AG04450 (cell line): Measurements from ENCODE around the gene FARS2. TPM values are rescaled to one million over a fixed set of nuclear protein-coding genes. Genes with fewer than 3 reads are reported as not detected.

Source experiments
- CTCF ChIA-PET: fragments of 300-600, 350-600 bp; formaldehyde crosslinking; extraction: SDS; loops from one replicate; lab custom pipeline; 2022; ENCODE audit warnings: antibody characterized with exemption, inconsistent platforms; lab: Charles Lee
- POLR2A ChIA-PET: fragments of 350-600 bp; formaldehyde crosslinking; extraction: SDS; loops from one replicate; lab custom pipeline; 2021; ENCODE audit warnings: antibody characterized with exemption, inconsistent platforms; lab: Yijun Ruan, JAX
- DNase-seq: peaks from one replicate; pipeline ENCODE4 v3.0.0-alpha.2; 2011; ENCODE audit warnings: low read depth, low spot score
- H3K27ac ChIP-seq: one replicate; pipeline ENCODE4 v1.5.1; 2012; ENCODE audit warnings: low read depth, low read length, control low read depth
- H3K27me3 ChIP-seq: one replicate; pipeline ENCODE4 v1.6.0; 2012; ENCODE audit warnings: low read length; ENCODE audit not compliant: control insufficient read depth, insufficient read depth
- H3K4me3 ChIP-seq: 2 replicates; pipeline ENCODE4 v1.5.1; 2011; ENCODE audit warnings: mild to moderate bottlenecking, low read depth, low read length, control low read depth
- H3K9me3 ChIP-seq: 2 replicates; pipeline ENCODE4 v1.5.1; 2012; ENCODE audit warnings: low read length; ENCODE audit not compliant: control insufficient read depth, insufficient read depth
- polyA plus RNA-seq: library from polyadenylated mRNA; depleted of rRNA; stranded (reverse); fragments of >200 nt; gene quantifications from 2 replicates; pipeline ENCODE4 v1.2.3, GENCODE V29; 2011
- TF ChIP-seq, protein P1 (sequence below): IDR thresholded peaks from 2 replicates; pipeline ENCODE4 v1.5.1; 2011; ENCODE audit warnings: low read depth, low read length, control low read depth, inconsistent platforms

Gene FARS2
- polyA plus RNA-seq, 1 experiment = 14.0 TPM

- Histone ChIP-seq H3K27ac (no peak overlapping the region), H3K9me3 (no peaks in the 10 kb centered on the region), H3K4me3 (no peak overlapping the region), H3K27me3 (no peaks in the 10 kb centered on the region)
- POLR2A ChIA-PET = interaction anchor here (0.9 kb wide), 1 partner anchor 135 kb away, joined by 3 read pairs; no protein-coding TSS in a partner anchor
- DNase-seq = no peak
- CTCF ChIA-PET = interaction anchor here (0.6 to 2.9 kb wide), 65 partner anchors 9 to 1077 kb away, joined by 3 to 48 read pairs (median 4); no protein-coding TSS in a partner anchor
- TF ChIP-seq, protein P1, sequence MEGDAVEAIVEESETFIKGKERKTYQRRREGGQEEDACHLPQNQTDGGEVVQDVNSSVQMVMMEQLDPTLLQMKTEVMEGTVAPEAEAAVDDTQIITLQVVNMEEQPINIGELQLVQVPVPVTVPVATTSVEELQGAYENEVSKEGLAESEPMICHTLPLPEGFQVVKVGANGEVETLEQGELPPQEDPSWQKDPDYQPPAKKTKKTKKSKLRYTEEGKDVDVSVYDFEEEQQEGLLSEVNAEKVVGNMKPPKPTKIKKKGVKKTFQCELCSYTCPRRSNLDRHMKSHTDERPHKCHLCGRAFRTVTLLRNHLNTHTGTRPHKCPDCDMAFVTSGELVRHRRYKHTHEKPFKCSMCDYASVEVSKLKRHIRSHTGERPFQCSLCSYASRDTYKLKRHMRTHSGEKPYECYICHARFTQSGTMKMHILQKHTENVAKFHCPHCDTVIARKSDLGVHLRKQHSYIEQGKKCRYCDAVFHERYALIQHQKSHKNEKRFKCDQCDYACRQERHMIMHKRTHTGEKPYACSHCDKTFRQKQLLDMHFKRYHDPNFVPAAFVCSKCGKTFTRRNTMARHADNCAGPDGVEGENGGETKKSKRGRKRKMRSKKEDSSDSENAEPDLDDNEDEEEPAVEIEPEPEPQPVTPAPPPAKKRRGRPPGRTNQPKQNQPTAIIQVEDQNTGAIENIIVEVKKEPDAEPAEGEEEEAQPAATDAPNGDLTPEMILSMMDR = no peak
Measured at GRCh38 chr6:5471637-5472398, 210.5 kb downstream of the FARS2 start.

- no peak overlapping the region for H3K27ac ChIP-seq
- no peak for DNase-seq
- no peak overlapping the region for H3K4me3 ChIP-seq
- no peaks in the 10 kb centered on the region for H3K9me3 ChIP-seq
- ChIA-PET CTCF (interaction anchor here (2.8 kb wide), 1 partner anchor 13 kb away, joined by 21 read pairs; no protein-coding TSS in a partner anchor), POLR2A (no interaction called here)
- no peaks in the 10 kb centered on the region for H3K27me3 ChIP-seq
- TF ChIP-seq, protein P1 = no peak
Measured at GRCh38 chr6:5472571-5472970, 211.3 kb downstream of the FARS2 start.

- Histone ChIP-seq H3K4me3 (no peak overlapping the region), H3K27ac (no peak overlapping the region), H3K9me3 (no peaks in the 10 kb centered on the region), H3K27me3 (no peaks in the 10 kb centered on the region)
- POLR2A ChIA-PET = no interaction called here
- no peak for DNase-seq
- CTCF ChIA-PET = no interaction called here
- TF ChIP-seq, protein P1 = no peak
Measured at GRCh38 chr6:5475779-5476178, 214.5 kb downstream of the FARS2 start.

- no peaks in the 10 kb centered on the region for H3K9me3 ChIP-seq
- no peak overlapping the region for H3K27ac ChIP-seq
- DNase-seq = no peak
- CTCF ChIA-PET = interaction anchor here (0.6 kb wide), 2 partner anchors 10 to 88 kb away, joined by 3 read pairs; no protein-coding TSS in a partner anchor
- TF ChIP-seq, protein P1 = no peak
- POLR2A ChIA-PET = no interaction called here
- no peak overlapping the region for H3K4me3 ChIP-seq
- H3K27me3 ChIP-seq = no peaks in the 10 kb centered on the region
Measured at GRCh38 chr6:5478380-5478779, 217.1 kb downstream of the FARS2 start.

GRCh38 chr6:5481033-5481432, 219.7 kb downstream of the FARS2 start:
- Histone ChIP-seq H3K9me3 (no peaks in the 10 kb centered on the region), H3K4me3 (no peak overlapping the region), H3K27ac (no peak overlapping the region), H3K27me3 (no peaks in the 10 kb centered on the region)
- no peak for DNase-seq
- ChIA-PET POLR2A (no interaction called here), CTCF (interaction anchor here (5.8 kb wide), 1 partner anchor 10 kb away, joined by 48 read pairs; no protein-coding TSS in a partner anchor)
- TF ChIP-seq, protein P1 = no peak
